HCEC 1CT (cell line): Measurements from ENCODE around the gene DGKQ.

ENCODE experiments used
- DNase-seq: peaks from one replicate; pipeline ENCODE4 v3.0.0-alpha.2; 2017

Gene DGKQ

DNA sequence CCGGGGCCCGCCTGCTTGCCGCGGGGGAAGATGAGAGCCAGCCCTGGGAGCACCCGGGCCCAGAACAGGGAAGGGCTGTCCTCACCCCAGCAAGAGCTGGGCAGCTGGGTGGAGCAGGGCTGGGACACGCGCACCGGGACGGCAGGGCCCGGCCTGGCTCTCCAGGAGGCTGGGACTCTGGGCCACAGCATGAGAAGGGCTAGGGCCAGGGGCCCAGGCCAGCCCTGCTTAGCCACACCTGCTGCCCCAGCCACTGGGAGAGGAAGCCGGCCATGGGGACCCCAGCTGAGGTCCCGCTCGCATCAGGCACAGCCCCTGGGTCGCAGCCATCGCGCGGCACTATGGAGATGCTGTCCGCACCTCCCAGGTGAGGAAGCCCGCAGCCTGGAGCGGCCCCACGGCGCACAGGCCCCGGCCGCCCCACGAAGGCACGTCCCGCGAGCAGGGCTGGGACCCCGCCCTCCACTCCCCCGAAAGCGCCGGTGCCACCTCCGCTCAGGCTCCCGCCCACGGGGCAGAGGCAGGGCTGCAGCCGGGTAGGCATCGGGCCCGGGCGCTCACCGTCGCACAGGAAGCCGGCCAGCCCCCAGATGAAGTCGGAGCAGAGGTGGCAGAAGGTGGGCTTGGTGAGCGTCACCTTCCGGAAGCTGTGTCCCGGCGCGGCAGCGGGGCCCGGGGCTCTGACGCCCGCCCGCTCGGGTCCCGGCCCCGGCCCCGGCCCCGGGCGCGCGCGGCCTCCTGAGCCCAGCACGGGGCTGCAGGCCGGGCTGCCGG lies 531 bp downstream of the DGKQ start:
- no peak for DNase-seq

DNA sequence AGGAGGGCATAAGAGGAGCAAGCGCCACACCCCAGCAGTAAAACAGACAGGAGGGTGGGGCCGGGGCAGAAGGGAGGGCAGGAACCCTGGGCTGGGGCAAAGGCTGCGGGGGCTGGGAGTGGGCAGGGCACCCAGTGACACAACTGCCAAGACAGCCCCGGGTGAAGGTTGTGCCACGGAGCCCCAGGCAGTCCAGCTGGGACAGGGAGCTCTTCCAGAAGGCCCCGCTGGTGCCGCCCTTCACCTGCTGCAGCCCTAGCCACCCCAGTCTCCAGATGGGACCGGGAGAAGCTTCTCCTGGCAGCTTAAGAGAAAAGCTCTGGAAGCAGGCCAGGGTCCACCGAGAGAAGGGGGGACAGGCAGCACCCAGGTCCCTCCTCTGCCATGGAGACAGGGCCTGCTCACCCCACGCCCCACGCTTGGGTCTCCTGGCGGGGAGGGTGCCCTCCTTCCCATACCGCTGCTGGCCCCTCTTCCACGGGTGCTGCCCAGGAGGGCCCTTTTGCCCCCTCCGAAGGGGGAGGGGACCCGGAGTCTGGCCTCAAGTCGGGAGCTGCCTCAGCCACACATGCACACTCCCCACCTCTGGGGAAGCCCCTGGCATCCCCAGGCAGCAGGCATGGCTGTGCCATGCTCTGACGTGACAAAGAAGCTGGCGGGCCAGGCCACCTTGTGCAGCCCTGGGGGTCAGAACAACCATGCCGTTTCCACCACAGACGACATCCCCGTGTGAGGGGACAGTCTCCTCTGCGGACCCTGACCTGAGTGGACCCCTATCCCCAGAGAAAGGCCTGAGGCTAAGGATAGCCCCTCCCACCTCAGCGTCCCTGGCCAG lies 1.5 kb downstream of the DGKQ start:
- DNase-seq = no peak

DNA sequence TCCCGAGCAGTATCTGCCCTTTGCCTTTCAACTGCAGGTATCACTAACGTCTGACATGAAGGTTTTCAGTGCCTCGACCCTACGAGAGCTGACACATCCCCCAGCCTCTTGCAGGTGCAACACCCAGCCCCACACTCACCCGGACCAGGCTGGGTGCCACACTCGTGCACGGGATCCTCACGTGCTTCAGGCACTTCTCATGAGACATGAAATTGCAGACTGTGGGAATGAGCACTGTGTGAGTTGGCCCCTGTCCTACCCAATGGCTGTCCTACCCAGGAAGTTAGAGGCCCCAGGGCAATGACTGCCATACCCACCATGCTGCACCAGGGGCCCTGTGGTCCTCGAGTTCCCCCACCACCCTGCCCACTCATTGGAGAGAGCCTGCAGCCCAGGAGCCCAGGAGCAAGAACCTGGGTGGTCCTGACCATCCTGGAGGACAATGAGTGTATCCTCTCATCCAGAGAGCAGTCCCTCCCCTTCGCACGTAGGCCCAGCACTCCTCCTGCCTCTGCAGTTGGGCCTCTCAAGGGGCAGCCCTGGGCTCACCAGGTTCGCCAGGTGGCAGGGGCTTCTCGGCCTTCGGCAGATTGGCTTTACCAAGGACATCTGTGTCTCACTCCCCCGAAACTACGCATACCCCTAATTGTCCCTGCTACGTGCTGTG lies 2.4 kb downstream of the DGKQ start:
- no peak for DNase-seq

DNA sequence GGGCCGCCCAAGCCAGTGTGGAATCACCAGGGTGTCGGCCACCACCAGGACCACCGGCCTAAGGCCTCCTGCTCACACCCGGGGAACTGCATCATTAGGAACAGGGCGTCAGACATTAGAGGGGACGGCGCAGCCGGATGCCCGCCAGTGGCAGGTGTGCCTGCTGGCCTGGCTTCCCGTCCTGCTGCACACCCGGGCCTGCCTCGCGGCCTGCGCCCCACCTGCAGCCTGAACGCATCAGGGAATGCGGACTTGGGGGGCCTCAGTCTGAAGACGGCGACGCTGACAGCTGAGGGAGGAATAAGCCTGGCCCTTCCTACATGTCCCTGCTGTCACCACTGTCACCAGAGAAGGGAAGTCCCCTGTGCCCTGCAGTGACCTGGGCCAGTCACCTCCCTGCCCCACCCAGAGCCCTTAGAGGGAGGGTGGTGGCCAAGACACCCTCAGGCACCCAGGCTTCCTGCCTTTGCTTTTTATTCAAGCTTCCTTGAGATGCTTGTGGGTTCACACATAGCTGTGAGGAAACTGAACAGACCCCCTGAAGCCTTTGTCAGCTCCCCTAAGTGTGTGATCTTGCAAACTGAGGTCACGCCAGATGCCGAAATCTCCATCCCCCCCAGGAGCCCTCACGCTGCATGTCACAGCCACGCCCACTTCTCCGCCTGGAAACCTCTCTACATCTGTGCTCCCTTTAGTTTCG lies 3.2 kb downstream of the DGKQ start:
- DNase-seq = no peak

DNA sequence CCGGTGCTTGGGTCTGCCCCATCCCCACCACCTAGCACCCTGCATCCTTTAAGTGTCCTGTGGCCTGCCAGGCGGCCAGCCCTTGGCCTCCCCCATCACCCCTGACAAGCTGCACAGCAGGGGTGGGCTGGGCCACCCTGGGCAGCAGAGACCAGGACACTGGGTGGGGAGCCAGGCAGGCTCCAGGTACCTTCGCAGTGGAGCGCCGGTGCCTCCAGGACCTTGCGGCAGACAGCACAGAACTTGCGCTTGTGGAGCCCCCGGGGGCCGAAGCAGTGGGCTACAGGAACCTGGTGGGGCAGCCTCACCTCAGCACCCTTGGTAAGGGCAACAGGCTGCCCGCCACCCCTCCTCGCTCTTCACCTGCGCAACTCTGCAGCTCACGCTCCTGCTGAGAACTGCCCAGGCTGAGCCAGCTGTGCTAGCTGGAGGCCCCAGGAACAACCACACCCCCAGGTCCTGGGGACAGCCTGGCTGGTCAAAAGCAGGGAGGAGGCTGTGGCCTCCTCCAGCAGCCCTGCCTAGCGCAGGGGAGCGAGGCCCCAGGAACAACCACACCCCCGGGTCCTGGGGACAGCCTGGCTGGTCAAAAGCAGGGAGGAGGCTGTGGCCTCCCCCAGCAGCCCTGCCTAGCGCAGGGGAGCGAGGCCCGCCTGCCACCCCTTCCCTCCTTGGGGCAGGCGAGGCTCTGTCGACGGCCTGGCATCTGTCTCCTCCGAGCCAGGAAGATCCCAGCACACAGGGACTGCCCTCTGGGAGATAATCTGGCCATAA lies 4.6 kb downstream of the DGKQ start:
- no peak for DNase-seq

DNA sequence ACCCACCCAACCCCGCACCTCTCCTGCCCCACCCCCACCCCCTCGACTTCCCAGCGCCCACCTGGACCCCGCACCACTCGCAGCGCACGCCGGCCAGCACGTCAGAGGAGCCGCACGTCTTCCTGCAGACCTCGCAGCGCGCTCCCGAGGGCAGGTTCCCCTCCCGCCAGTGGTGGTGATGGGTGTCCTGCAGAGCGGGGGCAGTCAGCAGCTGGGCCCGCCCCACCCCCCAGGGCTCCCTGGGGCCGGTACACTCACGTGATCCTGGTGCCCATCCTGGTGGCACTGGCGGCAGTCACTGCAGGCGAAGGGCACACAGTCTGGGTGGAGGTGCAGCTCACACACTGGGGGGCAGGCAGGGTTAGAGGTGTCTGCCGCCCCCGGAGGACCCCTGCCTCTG lies 5.1 kb downstream of the DGKQ start:
- no peak for DNase-seq

DNA sequence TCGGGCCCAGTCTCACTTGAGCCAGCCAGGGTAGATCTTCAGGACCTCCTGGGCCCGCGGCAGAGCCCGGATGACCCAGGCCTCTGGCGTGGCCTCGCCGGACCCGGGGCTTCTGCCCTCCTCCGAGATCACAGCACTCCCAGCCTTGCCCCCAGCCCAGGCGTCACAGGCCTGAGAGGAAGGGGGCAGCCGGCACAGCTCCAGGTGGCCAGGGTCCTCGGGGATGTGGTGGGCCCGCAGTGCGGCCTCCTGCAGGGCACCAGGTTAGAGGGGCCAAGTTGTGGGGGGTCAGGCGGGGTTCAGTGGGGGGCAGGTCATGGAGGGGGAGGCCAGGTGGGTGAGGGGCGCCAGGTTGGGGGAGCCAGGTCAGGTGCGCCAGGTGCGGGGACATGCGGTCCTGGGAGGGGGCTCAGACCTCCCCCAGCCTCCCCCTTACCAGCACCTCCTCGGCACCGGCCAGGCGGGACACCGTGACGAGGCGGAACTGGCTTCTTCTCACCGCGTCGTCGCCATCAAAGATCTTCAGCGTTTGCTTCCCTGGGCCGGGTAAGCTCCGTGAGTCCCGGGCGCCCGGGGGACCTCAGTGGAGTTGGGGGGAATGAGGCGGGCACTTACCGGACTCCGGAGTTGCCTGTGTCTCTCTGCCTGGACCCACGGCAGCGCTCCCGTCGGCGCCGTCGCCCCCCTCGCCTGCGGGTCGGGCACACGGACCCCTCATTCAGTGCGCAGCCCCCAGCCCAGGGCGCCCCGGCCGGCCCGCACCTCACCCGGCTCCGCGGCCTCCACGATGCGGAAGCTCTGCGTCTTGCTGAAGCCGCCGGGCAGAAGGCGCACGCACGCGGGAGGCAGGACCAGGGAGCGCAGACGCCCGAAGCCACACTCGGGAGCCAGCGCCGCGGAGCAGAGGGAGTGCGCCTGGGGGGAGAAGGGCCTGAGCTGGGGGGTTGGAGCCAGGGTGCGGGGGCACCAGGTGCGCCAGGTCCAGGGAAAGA lies 6.0 kb downstream of the DGKQ start:
- DNase-seq = no peak

DNA sequence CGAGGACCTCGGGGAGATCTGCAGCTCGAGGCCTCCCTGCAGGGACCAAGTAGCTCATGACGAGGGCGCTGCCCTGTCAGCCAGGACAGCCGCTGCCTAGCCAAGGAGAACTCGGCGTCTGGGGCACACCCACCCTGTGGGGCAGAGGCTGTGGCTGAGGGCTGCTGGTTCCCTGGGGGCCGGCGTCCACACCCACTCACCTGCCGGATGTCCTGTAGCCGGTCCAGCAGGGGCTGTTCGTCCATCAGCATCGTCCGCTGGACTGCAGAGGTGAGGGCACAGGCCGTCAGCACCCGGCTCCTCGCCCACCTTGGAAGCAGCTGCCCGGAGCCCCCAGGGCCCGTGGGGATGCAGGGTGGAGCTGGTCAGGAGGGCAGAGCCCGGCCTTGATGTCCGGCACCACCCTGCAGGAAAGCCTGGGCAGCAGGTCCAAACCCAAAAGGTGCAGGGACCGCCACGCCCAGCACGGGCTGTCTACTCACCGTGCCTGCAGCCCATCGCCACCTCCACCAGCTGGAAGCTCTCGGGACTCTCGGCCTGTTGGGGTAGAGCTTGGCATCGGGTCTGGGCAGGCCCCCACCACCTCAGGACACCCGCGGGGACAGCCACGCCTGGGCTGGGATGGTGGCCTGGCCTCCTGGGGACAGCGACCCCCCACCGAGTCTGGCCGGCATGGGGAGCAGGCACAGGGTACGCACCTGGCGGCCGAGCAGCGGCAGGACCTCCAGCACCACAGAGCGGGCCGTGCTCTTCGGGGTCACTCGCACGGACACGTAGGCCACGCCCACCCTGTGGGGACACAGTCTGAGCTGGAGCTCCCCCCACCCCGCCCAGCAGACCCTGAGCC lies 6.9 kb downstream of the DGKQ start:
- no peak for DNase-seq

DNA sequence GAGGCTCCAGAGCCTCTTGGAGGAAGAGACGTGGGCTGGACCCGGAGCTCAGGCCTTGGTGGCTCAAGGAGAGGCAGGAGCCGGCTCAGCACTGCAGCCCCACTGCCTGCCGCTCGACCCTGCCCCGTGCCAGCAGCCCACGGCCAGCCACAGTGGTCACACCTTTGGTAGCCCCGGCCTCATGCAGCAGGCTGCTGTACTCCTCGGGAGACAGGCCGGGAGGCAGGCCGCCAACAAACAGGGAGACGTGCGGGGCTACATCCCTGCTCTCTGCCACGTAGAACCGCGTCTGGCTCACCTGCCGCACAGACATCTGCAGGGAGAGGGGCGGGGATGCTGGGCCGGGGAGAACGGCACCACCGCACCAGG lies 7.6 kb downstream of the DGKQ start:
- DNase-seq = no peak

DNA sequence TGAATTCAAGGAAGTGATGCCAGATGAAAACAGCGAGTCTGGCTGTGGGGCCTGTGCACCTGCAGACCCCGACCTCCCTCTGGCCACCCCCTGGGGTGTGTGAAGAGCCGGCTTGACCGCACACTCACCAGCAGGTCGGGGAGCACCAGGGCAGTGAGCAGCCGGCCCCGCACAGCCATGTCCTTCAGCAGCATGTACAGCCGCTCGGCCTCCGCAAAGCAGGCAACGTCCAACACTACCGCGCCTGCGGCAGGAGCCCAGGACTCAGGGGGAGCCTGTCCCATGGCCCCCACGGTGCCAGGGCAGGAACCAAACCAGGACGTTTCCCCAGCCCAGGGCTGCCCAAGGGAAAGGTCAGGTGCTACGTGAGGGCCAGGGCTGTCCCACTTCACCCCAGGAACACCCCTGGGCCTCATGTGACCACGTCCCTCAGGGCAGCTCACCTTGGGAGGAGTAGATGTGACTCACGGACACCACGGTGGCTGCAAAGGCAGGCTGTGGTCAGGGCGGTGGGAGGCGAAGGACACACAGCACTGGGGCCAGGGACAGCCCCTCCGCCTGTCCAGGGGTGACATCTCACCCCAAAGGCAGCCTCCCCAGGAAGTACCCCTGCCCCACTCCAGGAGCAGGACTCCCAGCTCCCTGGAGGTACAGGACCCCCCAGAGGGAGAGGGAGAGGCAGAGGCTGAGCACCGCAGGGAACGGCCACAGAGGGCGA lies 8.2 kb downstream of the DGKQ start:
- DNase-seq = no peak

DNA sequence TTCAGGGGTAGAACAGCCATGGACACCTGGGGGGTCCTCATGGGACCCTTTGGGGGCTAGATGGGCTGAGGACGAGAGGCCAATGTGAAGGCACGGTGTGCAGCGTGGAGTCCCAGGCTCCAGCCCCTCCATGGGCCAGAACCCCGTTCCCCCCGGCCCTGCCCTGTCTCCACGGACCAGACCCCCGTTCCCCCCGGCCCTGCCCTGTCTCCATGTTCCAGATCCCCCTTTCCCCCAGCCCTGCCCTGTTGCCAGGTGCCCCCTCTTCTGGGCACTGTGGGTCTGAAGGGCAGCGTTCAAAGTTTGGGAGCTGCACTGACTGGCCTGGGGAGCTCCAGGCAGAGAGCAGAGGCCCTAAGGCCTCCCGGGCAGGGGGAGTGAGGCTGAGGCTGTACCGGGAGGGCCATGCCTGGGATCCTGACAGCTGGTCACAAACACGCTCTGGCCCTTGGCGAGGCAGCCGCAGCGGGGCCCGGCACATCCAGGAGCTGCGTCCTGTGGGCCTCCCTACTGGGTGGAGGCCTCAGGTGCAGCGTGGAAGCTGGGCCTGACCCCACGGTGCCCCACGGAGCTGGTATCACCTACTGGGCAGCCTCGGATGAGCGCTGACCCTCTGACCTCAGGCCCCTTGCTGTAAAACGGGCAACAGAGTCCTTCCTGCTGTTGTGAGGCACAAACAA lies 8.9 kb downstream of the DGKQ start:
- no peak for DNase-seq

DNA sequence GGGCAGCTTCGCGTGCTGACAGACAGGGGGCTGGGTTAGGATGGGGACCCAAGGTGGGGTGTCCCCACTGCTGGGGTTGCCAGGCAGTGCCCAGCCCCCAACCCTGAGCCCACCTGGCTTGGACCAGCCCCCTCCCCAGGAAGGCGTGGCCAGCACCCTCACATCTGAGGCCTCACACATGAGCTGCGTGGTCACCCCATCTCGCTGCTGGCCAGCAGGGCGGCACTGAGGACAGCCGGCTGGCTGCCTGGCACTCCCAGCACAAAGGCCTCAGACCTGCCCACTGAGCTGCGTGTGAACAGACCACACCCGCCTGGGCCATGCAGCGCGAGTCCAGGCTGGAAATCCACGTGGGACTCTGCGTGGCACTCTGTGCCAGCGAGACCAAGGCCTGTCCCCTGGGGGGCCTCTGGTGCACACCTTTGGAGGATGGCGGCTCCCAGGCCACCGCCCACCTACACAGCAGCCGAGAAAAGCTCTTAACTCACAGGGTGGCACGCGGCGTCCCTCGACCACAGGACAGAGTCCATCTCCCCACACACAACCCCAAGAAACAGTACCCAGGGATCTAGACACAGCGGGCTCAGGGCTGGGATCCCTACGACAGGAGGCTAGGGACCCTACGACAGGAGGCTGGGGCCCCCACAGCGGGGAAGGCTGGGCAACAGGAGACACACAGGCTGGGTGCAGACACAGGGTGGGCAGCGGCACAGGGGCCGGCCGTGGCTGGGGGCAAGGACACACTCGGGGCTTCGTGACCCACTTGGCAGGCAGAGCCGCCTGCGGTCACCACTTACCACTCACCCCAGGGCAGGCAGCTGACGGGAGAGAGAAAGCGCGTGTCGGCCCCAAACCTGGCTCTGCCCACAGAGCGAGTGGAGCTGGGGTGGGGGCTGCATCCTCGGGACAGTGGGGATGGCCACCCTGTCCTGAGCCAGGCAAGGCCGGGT lies 9.8 kb downstream of the DGKQ start:
- DNase-seq = no peak

DNA sequence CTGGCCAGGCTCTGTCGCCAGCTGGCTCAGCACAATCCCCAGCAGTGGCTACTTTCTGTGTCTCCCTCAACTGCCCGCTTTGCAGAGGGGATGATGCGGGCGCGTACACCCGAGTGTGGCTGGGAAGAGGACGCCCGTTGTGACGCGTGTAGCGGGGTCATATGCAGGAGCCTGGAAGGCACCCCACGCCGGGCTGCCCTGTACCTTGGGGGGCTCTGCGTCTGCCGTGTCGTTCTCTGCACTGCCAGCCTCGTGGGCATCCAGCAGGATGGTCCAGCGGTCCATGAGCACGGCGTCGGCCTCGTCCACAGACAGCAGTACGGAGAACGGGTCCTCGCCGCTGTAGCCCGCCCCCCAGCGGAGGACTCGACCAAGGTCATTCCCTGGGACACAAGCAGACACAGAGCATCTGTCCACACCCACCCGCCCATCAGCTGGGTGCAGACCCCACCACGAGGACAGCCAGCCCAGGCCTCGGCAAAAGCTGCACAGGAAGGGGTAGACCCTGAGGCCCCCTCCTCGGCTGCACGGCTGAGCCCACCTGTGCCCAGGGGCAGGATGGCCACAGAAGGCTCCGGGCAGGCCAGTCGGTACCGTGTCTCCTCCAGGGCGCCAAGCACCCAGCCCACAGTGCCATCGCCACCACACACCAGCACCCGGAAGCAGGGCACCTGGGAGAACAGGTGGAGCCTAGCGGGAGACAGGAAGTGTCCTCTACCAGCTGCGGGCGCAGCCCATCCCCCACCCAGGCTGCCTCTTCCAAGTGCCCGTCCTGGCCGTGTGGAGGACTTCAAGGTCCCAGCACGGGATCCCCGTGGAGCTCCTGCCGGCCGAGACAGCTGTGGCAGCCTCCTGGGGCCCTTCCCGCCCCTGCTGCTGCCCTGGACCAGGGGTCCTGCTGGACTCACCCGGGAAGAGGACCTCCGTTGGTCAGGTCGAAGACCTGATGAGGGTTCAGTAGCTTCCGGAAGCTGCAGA lies 10.8 kb downstream of the DGKQ start:
- DNase-seq = no peak

DNA sequence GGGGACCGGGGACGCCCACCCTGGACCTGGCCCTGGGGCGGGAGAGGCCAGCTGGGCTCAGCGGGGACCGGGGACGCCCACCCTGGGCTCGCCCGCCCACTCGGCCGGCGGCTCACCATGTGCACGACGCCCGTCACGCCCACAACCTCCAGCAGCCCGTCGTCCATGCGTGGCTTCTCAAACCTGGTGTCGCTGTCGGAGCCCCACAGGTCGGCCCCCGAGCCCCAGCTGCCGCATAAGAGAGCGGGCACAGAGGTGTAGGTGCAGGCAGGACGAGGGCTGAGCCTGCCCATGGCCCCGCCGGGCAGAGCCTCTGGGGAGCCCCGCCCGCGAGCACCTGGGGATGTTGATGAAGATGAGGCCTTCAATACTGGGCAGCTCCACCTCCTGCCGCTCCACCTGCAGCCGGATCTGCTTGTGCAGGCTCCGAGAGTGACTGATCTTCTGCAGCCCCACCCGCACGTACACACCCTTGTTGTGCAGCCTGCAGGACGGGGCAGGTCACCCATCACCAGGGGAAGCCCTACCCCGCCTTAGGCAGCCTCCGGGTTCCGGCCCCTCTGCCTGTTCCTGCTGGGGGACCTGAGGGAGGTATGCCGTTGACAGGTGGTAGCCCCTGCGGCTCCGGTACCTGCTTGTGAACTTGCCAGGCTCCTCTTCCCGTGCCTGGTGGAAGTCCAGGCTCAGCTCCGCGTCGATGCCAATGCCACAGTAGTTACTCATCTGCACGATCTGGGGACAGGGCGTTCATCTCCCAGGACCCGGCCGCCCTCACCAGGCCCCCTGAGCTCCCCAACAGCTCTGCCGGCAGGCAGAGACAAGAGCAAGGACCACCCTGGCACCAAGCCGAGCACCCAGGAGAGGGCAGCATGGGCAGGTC lies 11.8 kb downstream of the DGKQ start:
- DNase-seq = no peak

DNA sequence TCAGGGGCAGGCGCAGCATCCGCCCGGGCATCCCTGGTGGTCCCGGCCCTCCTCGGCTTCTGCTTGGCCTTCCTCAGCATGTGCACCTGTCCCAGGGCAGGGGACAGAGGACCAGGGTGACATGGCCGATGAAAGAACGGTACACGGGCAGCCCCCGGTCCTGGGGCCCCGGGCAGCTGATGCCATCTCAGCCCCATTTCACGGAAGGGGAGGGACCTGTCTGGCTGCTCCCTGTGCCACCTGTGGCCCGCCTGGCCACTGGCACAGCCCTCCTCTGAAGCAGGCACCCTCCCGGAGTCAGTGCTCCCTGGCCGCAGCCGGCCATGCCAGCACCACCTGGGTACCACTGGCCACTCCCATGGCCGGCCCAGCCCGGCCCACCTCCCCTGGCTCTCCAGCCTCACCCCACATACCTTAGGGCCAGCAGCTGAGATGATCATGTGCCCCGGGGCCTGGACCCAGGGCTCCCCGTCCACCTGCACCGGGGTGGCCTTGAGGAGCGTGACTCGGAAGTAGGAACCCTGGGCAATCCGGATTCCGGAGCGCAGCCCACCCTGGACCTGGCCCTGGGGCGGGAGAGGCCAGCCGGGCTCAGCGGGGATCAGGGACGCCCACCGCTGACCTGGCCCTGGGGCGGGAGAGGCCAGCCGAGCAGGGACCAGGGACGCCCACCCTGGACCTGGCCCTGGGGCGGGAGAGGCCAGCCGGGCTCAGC lies 12.6 kb downstream of the DGKQ start:
- DNase-seq = no peak
